ENCODE data around the gene SOX6.

GRCh38 chr11:15938983-15939382 is 417.4 kb downstream of the SOX6 start:
- no peak for TF ChIP-seq CTCF (IDR thresholded peaks at IDR 0.05)
- TF ChIP-seq POLR2A (IDR thresholded peaks at IDR 0.05) = no peak

All from uterus (tissue), 2 donors.